ENCODE results near the gene NEK1.

- TF ChIP-seq POLR2A (IDR thresholded peaks at IDR 0.05; ENCODE audit: low read depth, low read length) = no peak
- no peak for TF ChIP-seq EZH2 (IDR thresholded peaks at IDR 0.05; ENCODE audit: borderline replicate concordance, low read depth, low read length, severe bottlenecking)
- TF ChIP-seq, protein P1, sequence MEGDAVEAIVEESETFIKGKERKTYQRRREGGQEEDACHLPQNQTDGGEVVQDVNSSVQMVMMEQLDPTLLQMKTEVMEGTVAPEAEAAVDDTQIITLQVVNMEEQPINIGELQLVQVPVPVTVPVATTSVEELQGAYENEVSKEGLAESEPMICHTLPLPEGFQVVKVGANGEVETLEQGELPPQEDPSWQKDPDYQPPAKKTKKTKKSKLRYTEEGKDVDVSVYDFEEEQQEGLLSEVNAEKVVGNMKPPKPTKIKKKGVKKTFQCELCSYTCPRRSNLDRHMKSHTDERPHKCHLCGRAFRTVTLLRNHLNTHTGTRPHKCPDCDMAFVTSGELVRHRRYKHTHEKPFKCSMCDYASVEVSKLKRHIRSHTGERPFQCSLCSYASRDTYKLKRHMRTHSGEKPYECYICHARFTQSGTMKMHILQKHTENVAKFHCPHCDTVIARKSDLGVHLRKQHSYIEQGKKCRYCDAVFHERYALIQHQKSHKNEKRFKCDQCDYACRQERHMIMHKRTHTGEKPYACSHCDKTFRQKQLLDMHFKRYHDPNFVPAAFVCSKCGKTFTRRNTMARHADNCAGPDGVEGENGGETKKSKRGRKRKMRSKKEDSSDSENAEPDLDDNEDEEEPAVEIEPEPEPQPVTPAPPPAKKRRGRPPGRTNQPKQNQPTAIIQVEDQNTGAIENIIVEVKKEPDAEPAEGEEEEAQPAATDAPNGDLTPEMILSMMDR (IDR thresholded peaks at IDR 0.05; ENCODE audit: extremely low read depth in 1 of 2, insufficient read depth in 1 of 2, low read depth in 1 of 2, low read length in 2 of 2) = no peak
- TF ChIP-seq, protein P2, sequence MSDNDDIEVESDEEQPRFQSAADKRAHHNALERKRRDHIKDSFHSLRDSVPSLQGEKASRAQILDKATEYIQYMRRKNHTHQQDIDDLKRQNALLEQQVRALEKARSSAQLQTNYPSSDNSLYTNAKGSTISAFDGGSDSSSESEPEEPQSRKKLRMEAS (IDR thresholded peaks at IDR 0.05; ENCODE audit: insufficient read depth, insufficient read length) = no peak
Observed at GRCh38 chr4:169644802-169645201, 32.4 kb upstream of the NEK1 start.

Data from endothelial cell of umbilical vein (primary cell).